GM19193 (cell line): ENCODE results near the gene FCN3.

Experiments
- POLR2A ChIP-seq: IDR thresholded peaks from 4 replicates; pipeline ENCODE4 v1.6.1; 2011; ENCODE audit not compliant: insufficient read depth, insufficient read length; ENCODE audit errors: extremely low read depth

Gene FCN3

DNA sequence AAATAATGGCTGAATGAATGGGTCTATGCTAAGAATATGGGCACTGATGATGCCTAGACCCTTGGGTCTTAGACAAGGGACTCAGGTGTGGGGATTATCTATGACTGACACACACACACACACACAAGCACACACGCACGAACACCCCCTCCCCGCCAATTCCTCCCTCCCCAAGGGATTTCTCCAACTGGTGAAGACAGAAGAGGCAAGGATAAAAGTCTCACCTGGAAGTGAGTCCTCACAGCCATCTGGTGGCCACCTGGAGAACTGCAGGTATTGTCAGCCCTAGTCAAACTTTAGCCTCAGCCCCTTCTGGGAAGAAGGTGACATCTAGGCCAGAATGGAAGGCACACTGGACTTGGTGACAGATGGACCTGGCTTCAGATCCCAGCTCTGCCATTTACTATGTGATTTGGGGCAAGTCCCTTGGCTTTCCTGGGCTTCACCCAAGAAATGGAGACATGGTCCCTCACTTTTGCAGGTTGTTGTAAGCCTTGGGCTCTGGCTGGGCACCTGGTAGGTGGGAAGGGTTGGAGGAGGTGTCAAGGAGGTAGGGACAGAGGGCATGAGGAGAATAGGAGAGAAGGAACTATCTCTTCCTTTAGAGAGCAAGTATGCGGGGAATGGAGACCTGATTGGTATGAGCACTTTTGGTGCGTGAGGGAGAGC is 13.8 kb upstream of the FCN3 start:
- no peak for TF ChIP-seq POLR2A

DNA sequence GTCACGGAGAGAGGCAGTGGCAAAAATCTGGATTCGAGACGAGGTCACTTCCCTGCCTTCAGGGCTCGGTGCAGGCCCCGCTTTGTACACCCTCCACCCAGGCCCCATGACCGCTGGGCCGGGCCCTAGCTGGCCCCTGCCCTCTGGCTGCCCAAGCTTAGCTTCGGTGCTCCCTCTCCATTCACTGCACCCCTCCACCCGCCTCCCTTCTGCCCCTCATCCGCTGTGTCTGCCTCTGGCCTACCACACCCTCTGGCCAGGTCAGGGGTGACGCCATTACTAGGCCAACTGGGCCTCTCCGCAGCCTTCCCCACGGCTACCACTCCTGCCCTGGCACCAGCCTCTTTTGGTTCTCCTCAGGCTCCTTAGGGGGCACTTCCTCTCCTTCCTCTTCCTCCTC is 9.0 kb upstream of the FCN3 start:
- no peak for TF ChIP-seq POLR2A

DNA sequence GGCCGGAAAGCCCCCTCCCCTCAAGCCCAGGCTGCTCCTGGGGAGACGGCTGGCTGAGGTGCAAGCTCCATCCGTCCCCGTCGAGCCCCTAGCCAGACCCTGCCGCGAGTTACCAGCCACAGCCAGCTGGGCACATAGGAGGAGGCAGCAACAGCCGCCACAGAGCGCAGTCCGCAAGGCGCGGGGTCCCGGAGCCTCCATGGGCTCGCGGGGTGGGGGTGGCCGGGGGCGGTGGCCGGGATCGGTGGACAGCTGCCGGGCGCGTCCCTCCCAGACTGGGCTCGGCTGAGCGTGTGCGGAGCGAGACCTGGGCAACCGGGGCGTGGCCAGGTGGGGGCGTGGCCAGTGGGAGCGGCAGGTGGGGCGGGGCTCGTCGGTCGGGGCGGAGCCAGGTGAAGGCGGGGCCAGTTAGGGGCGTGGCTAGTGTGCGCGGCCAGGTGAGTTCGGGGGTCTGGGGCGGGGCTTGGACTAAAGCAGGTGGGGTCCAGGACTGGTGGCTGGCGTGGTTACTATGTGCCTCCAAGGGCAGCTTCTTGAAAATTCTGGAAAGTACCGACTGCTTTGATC is 8.5 kb upstream of the FCN3 start, which contains the start of gene CD164L2:
CD164L2 (minus strand) TSS at position 295 of the 567 bp plus-strand sequence; CDS start at position 201, 94 bp downstream.
- no peak for TF ChIP-seq POLR2A

DNA sequence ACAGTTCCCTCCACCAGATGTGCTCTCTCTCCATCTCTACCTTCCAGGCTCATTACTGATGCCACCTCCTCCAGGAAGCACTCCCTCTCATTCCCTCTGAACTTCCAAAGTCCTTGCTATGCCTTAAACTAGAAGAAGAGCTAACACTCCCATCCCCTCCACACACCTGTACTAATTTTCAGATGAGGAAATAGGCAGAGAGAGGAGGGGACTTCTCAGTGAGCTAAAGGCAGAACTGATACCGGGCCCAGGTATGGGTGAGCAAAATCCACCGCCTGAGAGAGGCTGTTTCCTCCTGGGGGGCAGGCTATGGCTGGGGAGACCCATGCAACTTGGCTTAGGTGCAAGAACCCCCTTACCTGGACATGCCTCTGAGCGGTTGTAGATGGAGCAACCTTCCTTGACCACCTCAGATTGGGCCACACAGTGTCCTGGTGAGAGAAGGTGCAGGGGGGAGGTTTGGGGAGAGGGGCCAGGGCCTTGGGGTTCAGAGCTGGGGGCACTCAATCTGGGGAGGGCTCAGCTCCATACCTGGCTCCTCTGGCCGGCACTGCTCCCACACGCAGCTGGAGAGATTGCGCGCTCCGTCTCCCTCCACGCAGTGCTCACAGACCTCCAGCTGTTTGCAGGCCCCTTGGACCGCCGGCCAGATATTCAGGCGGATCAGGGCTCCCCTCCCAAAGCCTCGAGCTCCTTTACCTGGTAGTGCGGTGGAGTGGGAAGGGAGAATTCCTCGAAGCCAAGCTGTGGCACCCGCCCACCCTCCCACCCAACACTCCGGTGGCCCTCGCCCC is 7.5 kb upstream of the FCN3 start:
- no peak for TF ChIP-seq POLR2A

DNA sequence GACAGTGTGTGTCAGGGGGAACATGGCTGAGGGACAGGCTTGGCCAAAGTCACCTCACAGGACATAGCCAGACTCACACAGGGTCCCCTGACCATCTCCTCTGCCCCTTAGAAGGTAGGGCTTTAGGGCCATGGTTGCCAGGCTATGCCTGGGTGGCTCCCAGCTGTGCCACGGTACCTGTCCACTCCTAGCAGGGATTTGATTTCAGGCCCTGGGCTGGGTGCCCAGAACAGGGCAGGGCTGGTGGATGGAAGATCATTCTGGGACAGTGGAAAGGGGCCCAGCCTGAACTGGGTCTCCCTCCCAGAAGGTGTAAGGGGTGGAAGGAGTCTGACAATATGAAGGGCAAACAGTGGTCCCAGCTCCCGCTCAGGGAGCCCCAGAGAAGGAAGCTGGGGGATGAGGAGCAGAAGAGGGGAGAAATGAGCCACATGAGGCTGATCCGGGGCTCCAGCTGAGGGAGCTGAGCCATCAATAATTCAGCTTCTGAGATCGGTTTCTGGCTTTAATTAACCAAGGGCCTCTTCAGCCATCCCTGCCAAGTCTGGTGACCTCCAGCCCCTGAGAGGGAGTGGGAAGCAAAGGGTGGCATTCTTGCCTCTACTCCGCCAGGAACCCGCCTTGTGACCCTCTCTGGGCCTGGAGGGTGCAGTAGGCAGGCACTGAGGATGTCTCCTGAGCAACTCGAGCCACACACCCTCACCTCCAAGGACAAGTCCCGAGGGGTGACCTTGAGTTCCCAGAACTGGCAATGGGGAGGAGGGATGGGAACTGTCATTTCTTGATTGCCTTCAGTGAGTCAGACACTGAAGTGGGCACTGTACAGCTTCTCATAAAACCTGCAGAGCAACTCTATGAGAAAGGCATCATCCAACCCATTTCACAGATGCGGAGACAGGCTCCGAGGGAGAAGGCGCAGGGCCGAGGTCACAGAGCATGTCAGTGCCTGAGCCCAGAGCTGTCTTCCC is 6.4 kb upstream of the FCN3 start:
- TF ChIP-seq POLR2A: no peak

DNA sequence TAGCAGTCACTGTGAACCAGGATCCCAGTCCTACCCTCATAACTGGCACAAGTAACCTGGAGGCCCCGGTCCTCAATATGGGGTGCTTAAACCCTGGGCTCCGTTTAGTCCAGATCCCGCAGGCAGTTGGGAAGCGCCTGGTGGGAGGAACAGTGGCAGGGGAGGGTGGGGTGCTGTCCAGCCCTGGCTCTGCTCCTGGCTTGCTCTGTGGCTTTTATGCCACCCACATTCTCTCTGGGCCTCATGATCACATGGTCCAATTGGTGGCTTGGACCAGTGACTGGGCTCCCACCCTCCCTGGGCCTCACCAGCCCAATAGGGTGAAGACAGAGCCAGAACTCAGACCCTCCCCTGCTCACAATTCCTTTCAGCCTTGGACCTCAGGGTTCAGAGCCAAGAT is 5.6 kb upstream of the FCN3 start:
- no peak for TF ChIP-seq POLR2A

DNA sequence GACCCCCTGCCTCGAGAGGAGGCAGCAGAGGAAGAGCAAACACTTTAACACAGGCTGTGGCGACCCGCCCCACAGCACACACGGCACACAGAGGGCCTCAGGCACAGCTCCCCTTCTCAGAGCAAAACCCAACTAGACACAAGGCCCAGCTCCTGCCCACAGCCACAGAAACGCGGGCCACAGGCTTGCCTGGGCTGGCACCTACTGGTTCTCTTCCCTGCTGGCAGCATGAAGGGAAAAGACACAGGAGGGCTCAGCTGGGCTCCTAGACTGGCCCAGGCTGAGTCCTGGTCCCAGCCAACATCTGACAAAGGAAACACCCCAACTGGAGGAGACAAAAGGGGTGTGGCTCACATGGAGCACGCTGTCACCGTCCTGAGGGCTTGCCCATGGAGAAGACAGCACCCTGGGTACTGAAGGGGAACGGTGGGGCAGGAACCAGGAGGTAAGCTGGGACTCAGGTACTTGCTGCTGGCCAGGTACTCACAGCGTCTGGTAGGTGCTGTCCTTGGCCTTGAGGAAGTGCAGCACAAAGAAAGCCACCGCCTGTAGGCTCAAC is 5.0 kb upstream of the FCN3 start:
- no peak for TF ChIP-seq POLR2A

DNA sequence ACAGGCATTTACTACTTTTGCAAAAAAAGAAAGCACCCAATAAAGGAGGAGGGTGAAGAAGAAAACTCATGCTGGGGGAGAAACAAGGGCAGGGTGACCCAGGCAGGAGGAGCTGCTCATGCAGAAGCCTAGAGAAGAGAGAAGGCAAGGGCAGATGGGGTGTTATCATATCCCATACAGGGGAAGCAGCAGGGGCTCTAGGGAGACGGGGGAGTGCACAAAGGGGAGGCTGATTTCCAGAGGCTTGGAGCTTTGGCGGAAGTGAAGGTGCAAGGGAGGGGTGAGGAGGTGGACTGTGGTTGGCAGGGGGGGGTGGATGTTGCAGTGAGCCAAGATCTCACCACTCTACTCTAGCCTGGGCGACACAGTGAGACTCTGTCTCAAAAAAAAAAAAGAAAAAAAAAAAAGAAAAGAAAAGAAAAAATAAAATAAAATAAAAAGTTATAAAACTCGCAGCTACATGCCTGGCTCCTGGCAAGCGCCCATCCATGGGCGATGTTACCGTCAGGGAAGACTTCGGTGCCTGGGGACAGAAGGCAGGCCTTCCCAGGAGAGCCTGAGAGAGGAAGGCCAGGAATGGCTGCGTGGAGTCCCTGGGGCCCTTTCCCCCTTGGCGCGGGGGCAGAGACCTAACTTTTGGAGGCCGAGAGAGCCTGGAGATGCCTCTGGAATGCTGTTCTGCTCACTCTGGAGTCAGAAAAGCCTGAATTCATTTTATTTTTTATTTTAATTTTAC is 3.3 kb upstream of the FCN3 start:
- TF ChIP-seq POLR2A: no peak

DNA sequence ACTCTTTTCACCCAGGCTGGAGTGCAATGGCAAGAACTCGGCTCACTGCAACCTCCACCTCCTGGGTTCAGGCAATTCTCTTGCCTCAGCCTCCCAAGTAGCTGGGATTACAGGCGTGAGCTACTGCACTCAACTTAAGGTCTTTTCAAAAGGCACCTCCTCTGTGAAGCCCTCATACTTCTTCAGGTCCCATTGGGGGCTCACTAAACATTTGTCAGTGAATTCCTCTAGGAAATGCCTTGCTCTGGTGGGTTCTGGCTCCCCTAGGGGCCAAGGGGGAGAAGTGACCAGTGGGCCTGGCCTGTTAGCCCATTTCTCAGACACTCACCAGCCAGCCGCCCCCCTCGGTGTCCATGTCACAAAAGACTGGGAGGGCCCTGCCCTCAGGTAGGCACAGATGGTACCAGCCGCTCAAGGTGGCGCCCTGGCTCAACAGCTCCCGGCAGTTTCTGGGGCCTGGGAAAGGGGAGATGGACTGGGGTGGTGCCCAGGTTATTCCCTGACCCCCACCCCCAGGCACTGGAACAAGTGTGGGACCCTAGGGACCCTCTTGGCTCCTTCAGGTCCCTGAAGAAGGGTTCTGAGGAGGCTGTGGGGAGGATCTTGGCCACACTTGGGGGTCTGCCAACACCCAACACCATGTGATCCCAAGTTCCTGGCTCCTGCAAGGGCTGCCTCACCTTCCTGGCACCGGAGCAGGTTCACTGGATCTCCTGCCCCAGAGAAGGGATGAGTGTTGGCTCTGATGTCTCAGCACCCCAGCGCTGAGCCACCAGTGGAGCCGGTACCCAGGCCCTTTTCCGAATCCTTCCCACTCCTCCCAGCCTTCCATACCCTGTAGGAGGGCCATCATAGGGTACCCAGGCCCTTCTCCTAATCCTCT is 1.6 kb downstream of the FCN3 start:
- no peak for TF ChIP-seq POLR2A

DNA sequence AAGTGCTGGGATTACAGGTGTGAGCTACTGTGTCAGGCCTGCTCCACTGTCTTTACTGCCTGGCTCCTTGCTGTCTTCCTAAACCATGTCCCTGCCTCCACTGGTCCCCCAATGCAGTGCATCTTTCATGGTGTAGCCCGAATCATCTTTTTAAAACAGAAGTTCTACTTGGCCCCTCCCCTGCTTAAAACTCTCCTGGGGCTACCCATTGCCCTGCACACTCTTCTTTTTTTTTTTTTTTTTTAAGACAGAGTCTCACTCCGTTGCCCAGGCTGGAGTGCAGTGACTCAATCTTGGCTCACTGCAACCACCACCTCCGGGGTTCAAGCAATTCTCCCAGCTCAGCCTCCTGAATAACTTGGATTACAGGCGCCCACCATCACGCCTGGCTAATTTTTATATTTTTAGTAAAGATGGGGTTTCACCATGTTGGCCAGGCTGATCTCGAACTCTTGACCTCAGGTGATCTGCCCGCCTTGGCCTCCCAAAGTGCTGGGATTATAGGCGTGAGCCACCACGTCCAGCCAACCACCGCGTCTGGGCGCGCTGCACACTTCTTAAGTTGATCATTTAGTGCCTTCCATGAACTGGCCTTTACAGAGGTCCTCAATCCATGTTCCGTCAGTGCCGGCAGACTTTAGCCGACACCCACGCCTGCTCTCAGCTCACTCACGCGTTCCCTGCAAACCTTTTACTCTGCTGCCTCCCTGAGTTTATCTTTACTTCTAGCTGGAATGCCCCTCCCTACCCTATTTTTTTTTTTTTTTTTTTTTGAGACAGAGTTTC is 2.4 kb downstream of the FCN3 start:
- no peak for TF ChIP-seq POLR2A

DNA sequence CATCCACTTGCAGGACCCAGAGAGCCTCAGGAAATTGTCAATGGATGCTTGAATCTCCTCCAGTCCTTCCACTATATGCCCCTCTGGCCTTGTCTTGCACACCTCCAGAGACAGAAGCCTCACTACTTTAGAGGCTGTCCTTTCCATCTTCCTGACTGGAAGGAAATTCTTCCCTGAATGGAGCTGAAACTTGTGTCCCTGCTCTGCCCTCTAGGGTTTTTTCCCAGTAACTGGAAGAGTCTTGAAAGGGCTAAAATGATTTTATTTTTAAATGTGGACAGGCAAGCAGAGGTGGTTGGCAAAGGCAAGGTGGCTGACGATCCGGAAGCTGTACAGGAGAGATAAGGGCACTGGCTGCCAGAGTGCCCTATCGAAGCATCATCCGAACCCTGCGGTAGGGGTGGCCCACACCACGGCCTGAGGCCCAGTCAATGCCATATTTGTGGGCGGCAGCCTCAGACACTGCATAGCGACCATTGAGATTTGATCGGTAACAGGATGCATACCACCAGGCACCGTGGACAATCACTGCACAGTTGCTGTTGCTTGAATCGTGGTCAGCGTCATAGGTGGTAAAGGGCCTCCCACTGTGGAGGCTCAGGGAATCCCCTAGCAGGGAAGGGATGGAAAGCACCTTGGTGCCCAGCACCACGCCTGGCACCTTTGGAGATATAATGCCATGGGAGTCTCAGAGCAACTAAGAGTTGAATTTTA is 5.6 kb downstream of the FCN3 start:
- TF ChIP-seq POLR2A: no peak
